ENCODE data around the gene COX8A.

- TF ChIP-seq CTCF (IDR thresholded peaks at IDR 0.05; ENCODE audit: insufficient read depth, low read length) (no peak), REST (IDR thresholded peaks at IDR 0.05; ENCODE audit: insufficient replicate concordance, low read depth) (no peak), POLR2AphosphoS5 (IDR thresholded peaks at IDR 0.05; ENCODE audit: low read depth) (no peak)
Measured at GRCh38 chr11:63969461-63969860, 5.0 kb upstream of the COX8A start.

Data from HL-60 (cell line).